ENCODE results near the gene C1orf115. TPM values are rescaled to one million over a fixed set of nuclear protein-coding genes. Genes with fewer than 3 reads are reported as not detected.

C1orf115 gene
- total RNA-seq, 6 donors from 2014 or later, result 12.6 to 33.0 (median 30.0) TPM

DNA sequence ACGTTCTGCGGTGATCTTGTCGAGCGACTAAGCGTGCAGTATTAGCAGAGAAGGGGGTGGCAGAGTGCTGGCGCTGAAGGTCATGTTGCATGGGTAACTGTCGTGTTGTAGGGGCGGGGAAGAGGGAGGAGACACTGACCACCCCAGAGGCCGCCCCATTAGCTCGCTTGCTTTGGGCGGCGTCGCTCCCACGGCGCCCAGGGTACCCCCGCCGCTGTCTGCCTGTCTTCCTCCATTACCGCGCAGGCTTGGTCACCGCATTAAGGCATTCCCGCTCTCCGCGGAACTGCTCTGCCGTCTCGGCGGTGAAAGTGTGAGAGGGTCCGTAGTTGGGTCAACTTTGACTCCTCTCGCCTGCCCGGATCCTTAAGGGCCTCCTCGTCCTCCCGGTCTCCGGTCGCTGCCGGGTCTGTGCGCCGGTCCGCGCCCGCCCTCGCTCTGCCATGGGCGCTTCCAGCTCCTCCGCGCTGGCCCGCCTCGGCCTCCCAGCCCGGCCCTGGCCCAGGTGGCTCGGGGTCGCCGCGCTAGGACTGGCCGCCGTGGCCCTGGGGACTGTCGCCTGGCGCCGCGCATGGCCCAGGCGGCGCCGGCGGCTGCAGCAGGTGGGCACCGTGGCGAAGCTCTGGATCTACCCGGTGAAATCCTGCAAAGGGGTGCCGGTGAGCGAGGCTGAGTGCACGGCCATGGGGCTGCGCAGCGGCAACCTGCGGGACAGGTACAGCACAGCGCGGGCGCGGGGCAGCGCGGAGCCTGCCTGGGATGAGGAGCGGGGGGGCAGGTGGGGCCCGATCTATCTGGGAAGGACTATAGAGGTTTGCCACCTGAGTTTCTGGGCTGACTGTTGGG lies 58.1 kb downstream of the C1orf115 start, which contains the start of gene MTARC2:
MTARC2 (plus strand) TSS at position 234 of the 846 bp plus-strand sequence; CDS start at position 444, 210 bp downstream.
- peak; percentile 95 for ATAC-seq (ENCODE audit: low FRiP score in 2 of 2)
- peak; percentile 91 to 93 for DNase-seq
- Histone ChIP-seq H3K27me3 (no peaks in the 10 kb centered on the region), H3K4me1 (peaks cover 21 to 33% (median 27%) of the 10 kb centered on the region in 4 donors), H3K27ac (peak within 1 kb of the TSS; percentile 82 to 97 (median 91)), H3K36me3 (no peaks in the 10 kb centered on the region), H3K4me3 (peak within 1 kb of the TSS; percentile 49 to 91 (median 86)), H3K9me3 (peaks cover 0 to 3% (median 0%) of the 10 kb centered on the region in 4 donors)
- TF ChIP-seq, protein P1, sequence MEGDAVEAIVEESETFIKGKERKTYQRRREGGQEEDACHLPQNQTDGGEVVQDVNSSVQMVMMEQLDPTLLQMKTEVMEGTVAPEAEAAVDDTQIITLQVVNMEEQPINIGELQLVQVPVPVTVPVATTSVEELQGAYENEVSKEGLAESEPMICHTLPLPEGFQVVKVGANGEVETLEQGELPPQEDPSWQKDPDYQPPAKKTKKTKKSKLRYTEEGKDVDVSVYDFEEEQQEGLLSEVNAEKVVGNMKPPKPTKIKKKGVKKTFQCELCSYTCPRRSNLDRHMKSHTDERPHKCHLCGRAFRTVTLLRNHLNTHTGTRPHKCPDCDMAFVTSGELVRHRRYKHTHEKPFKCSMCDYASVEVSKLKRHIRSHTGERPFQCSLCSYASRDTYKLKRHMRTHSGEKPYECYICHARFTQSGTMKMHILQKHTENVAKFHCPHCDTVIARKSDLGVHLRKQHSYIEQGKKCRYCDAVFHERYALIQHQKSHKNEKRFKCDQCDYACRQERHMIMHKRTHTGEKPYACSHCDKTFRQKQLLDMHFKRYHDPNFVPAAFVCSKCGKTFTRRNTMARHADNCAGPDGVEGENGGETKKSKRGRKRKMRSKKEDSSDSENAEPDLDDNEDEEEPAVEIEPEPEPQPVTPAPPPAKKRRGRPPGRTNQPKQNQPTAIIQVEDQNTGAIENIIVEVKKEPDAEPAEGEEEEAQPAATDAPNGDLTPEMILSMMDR (IDR thresholded peaks at IDR 0.05), result no peak
- TF ChIP-seq EP300 (IDR thresholded peaks at IDR 0.05) (peak in 1 of 4 donors; percentile 10), POLR2AphosphoS5 (IDR thresholded peaks at IDR 0.05) (peak; percentile 72 to 93), POLR2A (IDR thresholded peaks at IDR 0.05) (peak in 3 of 4 donors; percentile 89 to 97 (median 94))
- 0 to 3% methylated on average over 26 to 66 of the region's 77 CpGs for WGBS, 2 donors

Other genes with a start within 250 kb of the C1orf115 start
- gene MARK1, start 162.2 kb upstream of the C1orf115 start, total RNA-seq, result 1 to 10 TPM; 1.0 to 3.6 (median 1.8) TPM
- 100 to 1,000 TPM in 1 of 6 donors, 10 to 100 TPM in 5; 44.2 to 125 (median 62.0) TPM for gene MTARC2, start 58.0 kb downstream of the C1orf115 start, total RNA-seq
- gene MTARC1, start 96.5 kb downstream of the C1orf115 start, total RNA-seq, result 10 to 100 TPM in 5 of 6 donors, 1 to 10 TPM in 1; 10.0 to 41.7 (median 22.3) TPM
- 10 to 100 TPM; 10.9 to 27.4 (median 20.5) TPM for gene HLX, start 189.1 kb downstream of the C1orf115 start, total RNA-seq

All from upper lobe of left lung (tissue), 6 donors.